C4-2B (cell line): ENCODE results near the gene ITPRID2.

Experiments used
- CTCF ChIP-seq: fragments of 450-650 bp; conservative IDR thresholded peaks from 2 replicates; pipeline ENCODE4 v1.5.1; 2017; ENCODE audit warnings: mild to moderate bottlenecking
- ZFX ChIP-seq: fragments of 450-650 bp; IDR thresholded peaks from 2 replicates; pipeline ENCODE4 v1.6.1; 2017

DNA sequence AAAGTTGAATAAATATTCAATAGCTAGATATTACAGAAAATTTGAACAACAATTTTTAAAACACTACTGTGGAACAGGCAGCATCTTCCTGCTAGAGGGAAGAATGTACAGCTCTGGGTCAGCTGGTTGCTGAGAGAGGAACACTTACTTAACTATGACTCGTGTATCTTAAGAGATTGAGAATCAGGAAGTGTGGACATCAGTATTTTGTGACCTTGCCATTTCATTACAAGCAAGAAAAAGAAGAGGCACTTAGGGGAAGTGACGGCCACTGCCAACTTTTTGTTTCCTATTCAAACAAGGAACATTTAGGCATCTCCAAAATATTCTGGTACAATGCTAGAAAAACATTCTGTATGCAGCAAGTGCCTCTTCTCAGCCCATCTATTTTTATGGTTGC, 45.9 kb downstream of the ITPRID2 start:
- no peak for TF ChIP-seq CTCF
- TF ChIP-seq ZFX, result no peak
